SIG-M5 treated with dmso at 0.1 percent for 504 hours (cell line): ENCODE measurements around the gene HTRA1.

Experiments
- DNase-seq: peaks from one replicate; lab custom pipeline; 2025; ENCODE audit not compliant: unreplicated experiment; lab: John Stamatoyannopoulos, UW

The HTRA1 gene

DNA sequence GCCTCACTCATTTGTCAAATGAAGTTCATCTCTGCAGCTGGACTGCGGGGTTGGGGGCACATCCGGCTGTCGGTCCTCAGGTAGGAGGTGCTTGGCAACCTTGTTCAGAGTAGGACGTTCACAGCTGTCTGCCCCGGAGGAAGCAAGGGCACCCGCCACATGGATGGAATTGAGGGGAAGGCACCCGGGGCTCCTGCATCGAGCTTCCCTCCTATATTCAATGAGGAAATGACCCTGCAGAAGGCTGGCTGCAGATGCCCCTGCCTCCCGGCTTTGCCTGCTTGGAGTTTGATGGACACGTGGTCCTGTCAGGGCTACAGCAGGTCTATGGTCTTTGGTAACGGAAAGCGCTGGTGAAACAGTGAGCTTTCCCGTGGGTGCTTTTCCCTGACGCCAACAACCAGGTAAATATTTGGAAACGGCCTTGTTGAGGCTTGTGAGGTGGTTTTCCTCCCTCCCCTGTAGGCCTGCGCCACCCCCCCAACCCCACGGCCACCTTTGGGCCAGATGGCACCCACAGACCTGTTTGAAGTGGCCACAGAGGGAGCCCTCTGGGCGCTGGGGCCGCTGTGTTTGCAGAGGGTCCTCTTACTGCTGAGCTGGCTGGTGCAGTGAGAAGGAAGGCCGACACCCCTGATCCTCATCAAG, 32.9 kb downstream of the HTRA1 start:
- no peak for DNase-seq

DNA sequence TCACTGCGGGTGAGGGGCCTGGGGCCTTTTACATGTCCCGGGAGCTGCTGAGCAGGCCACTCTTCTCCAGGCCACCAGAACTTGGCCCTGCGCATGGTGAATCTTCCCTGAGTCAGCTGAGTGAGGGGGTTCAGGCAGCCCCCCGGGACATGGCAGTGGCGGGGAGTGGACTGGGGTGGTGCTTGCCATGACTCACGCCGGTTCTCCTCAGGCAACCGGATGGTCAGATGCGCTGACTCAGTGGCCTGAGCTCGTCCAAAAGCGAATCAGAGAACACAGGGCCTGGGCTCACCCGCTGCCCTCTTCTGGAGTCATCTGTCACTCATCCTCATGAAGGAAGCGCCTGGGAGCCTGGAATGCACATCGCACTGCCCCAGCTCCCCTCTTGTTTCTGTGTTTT, 33.5 kb downstream of the HTRA1 start:
- DNase-seq: no peak

DNA sequence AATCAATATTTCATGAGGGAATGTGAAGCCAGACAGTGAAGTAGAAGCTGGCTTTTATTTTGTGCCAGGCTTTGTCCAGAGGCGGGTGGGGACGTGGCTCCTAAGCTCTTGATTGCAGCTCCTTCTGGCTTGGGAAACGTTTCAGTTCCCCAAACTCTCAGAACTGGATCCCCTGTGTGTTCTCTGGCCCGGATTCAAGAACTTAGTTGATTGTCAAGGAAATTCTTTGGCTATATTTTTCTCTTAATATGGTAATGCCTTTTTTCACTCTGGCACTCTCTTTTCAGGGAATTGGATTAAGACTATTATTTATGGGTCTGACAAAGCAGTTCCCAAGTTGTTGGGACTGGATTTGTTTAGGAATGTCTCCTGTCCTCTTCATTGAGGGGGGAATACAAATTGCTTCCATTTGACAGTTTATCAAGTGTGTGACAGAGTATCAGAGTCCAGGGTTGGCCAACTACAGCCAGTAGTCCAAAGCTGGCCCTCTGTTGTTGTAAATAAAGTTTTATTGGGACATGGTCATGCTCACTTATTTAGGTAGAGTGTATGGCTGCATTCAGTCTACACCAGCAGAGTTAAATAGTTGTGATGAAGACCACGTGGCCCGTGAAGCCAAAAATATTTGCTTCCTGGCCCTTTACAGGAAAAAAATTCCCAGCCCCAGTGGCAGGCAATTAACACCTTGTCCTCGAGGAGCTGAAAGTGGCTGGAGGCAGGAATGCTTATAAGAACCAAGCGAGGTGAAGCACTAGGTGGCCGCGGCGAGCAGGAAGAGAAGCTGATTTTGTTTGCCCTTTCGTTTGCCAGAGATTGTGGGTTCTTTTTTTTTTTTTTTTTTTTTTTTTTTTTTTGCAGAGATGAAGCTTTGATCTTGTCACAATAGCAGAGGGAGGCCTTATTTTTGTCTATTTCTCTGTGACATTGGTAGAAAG, 34.3 kb downstream of the HTRA1 start:
- no peak for DNase-seq

DNA sequence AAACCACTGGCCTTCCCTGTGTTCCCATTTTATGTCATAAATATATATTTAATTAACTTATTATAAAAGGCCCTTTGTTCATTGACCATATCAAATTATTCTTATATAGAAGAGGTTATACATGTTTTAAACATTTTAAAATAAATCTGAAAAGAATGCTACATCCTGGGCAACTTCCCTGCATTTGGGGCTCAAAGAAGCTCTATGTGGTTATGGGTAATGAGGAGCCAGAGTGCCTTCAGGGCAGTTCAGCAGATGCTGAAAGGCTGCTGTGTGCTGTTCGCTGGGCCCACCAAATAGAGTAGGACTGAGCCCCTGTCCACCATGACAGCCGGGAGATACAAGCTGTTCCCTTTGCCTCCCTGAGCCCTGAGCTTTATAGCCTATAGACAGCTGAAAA, 35.9 kb downstream of the HTRA1 start:
- no peak for DNase-seq

DNA sequence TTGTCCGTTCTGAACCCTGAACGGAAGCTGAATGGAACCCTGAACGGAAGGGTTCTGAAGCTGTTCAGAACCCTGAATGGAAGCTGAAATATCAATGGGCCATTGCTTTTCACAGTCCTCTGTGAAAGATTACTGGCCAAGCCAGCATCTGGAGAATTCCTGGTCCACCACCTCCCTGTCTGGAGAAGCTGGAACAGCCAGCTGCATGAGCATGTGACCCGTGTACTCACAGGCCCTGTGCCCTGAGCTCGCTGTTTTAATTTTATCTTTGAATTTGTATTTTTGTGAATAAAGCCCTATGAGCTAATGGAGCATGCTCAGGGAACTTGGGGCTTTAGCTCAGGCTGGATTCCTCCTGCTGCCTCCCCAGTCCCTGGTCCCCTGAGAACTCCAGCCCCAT, 37.2 kb downstream of the HTRA1 start:
- DNase-seq: no peak

DNA sequence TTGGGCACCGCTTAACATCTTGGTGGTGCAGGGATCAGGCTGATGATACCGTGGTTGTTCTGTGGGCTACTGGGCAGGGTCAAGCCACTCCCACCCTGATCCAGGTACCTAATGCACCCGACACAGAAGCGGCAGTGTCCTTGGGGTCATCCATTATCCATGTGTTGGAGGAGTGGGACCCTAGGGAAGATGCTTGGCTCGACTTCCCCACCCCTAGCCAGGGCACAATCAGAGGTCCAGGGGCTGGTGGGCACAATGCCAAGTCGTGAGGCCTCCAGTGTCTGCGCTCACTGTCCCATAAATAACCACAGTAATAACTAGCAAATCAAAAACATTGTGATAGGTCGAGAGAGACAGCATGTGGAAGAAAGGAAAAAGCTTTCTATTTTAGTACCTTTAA, 37.7 kb downstream of the HTRA1 start:
- no peak for DNase-seq

DNA sequence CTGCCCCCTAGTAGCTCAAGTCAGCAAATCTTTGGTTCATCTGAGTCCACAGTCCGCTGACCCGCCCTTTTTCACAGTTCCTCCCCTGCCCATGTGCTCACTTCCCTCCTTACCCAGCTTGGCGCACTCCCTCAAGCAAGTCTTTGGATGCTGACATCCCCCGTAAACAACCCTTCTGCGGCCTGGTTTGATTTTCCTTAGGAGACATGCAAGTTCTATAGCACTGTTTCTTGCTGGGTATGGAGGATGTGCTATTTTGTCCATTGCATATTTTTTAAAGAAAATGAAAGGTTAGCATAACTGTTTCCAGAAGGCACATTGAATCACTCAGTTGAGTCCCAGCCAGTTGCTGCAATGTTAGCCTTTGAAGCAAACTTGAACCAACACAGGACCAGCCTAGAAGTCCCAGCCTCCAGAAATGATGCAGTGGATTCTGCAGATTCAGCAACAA, 38.2 kb downstream of the HTRA1 start:
- DNase-seq: no peak

DNA sequence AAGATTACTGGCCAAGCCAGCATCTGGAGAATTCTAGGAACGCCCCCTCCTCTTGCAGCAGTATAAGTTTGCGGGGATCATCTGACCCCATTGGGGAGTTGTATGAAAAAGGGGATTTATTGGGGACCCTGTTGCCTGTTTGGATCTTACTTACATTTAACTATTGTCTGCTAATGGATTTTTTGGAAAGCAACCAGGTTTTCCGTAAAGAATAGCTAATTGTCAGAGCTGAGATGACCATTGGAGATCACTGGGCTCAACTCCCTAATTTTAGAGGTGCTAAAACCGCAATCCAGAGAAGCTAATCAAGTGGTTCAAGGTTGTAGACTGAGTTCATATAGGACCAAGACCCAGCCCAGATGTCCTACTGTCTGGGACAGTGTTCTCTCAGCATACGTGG, 38.8 kb downstream of the HTRA1 start:
- no peak for DNase-seq

DNA sequence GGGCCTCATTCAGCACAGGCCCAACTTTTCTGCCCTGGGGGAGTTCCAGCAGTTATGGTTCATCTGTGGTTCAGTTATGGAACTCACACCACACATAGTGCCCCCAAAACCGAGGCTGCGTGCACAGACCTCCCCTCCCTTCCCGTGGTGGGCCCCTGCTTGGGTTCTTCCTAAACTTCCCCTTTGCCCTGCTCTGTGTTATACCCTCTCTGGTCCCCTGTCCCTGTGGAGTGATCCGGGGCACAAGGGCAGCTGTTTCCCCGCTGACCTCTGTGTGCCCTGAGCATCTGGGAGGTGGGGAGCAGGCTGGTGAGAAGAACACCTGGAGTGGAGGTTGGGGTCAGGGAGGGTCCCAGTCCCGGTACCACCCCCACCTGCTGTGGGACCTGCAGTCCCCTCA, 39.4 kb downstream of the HTRA1 start:
- no peak for DNase-seq

DNA sequence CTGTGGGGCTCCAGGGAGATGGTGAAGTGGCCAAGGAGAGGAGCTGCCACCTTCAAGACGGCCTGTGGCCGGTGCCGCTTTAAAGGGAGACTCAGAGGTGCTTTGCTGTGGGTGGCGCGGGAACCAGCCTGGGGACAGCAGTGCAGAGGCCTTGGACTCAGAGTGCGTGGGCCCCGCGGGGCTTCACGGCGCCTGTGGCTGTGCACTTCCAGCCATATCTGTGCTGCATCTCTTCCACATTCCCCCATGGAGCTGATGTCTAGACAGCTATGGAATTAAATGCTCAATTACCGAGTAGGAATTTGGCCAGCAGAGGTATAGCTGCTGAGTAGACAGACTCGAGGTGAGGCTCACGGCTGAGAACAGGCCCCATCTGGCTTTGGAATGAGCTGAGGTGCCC, 41.7 kb downstream of the HTRA1 start:
- DNase-seq: no peak

DNA sequence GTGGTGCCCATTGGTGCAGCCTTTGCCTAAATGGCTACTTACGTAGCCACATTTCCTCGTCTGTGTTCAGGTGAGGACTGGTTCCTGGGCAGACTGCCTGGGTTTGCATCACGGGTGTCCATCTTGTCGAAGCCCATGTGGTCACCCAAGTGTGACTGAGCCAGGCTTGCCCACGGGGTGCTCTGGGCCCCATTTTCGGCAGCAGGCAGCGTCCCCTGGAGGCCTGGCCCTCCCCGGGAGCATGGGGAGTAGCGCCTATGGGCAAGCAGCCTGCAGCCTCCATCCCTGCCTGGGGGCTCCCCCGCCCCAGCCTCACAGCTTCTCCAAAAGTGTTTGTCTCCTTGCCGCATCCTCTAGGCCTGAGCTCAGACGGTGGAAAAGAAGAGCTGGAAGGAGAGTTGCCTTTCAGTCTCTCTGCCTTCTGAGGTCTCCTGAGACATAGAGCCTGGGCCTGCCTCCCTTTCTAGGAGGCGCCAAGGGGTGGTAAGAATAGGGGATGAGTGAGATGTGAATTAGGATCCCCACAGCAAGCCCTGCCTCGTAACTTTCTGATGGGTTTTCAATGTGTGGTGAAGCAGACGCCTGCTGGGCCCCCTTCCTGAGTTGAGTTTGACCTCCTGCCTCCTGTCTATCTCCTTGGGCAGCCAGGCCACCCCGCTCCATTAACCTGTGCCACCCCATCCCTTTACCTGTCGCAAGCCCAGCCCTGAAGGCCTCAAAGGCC, 42.7 kb downstream of the HTRA1 start:
- no peak for DNase-seq

DNA sequence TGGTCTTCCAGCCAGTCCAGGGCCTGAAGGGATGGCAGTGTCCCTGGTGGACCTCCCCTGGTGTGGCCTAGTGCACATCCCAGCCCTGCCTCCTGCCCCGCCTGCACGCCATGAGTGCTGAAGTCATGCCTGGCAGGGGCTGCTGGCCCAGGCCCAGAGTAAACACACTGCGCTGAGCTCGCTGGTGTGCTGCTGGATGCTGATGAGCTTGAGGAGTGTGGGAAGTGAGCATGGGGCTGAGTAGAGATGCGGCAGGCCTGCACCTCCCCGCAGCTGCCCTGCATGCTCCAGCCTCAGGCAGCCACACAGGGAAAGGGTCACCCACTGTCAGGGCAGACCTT, 43.2 kb downstream of the HTRA1 start:
- no peak for DNase-seq

DNA sequence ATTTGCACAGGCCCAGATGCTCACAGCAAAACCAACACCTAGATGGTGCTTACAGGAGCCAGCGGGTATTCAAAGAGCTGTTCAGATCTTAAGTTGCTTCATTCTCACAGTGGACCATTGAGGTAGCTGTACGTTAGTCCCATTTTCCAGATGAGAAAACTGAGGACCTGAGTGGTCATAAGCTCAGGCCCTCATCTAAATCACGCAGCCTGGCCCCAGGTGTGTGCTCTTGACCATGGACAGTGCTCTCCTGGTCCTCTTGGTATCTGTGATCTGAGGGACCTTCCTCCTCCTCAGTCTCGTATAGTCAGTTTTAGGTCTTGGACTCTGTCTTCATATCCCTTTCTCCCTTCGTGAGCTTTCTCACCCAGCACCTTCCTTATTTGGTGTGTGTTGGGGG, 43.7 kb downstream of the HTRA1 start:
- DNase-seq: no peak

DNA sequence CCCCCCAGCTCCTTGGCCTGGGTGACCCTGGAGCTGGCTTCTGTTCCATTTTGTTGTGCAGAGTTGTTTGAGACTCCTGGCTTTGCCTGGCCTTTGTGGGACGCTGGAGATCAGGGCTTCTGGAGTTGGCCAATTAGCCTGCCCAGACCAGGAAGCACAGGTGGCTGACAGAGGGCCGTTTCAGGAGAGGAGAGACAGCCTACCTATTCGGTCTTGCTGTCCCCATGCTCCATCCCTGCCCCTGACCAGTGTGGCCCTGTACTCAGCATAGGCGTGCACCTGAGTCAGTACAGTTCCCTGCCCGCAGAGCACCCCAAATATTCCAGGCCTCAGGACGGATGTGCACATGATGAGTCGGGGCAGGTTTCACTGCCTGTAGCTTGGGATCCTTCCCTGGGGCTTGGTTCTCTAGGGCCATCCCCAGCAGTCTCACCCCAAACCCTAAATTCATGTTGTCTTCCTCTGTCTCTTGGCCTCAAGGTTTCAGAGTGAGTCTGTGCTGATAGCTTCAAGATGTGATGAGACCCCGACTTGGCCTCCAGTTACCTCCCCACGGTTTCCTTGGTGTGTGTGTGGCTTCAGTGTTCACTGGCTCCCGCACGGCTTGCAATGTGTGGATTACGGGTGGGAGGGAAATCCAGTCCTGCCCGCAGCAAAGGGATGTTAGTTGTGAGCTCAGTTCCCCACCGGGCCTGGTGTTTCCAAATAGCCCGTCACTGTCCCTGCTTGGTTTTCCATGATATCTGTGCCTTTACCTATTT, 44.7 kb downstream of the HTRA1 start:
- DNase-seq: no peak

DNA sequence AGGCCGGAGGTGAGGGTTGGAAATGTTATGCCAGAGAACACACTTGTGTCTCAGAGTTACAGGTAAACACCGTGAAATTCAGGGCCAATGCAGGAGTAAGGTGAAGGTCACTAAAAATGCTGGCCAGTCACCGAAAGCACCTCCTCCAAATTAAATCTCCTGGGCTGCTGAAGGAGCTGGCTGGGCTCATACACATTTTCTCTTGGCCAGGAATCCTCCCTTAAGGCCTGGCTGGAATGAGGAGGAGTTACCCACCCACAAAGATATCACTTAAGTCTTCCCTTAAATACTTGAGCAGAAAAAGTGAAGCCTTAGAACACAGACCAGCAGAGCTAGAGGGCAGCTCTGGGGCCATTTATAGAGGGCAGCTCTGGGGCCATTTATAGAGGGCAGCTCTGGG, 46.3 kb downstream of the HTRA1 start:
- no peak for DNase-seq

DNA sequence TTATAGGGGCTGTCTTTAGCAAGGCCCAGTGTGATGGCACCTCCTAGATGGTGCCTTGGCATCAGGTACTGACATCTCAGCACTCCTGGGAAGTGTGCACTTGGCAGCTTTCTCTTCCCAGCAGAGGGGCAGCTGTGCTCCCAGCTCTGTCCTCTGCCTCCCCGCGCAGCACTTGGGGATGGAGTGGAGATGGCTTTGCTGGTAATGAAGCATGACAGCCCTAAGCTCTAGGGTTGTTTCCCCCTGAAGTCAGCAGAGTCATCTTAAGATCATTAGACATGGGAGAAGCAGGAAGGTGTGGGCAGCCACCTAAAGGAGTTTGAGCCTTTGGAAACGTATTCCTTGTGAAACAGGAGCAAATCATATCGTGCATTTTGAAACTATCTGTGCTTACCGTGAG, 46.7 kb downstream of the HTRA1 start:
- no peak for DNase-seq

DNA sequence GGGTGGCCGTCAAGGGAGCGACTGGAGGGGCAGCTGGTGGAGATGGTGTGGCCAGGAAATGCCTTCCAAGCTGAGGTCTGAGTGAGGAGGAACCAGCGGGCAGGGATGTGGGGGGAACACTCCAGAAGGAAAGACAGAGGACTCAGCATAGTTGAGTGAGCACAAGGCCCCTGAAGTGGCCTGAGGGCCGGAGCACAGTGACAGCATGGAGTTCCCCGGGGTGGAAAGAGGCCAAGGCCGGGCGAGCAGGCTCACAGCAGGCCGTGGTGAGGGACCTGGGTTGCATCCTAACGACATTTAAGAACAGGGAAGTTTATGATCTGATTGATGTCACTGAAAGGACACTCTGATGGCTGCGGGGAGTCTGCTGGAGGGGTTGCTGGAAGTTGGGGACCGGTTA, 48.0 kb downstream of the HTRA1 start:
- no peak for DNase-seq

DNA sequence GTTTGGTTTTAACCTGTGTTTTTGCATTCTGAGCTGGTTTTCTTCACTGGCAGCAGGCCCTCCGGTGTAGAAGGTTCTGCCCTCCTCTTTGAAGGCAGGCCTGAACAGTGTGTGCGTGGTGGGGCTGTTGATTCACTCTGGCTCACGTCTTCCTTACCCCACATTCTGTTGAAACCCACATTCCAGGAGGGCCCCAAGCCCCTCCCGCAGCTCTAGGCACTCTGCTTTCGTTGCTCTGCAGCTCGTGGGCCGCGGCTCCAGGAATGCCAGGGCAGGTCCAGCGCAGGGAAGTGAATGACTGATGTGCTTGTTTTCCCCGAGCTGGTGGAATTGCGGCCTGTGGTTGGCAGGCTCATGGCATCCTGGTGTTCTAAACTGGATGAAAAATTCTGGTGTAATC, 49.0 kb downstream of the HTRA1 start:
- DNase-seq: no peak

DNA sequence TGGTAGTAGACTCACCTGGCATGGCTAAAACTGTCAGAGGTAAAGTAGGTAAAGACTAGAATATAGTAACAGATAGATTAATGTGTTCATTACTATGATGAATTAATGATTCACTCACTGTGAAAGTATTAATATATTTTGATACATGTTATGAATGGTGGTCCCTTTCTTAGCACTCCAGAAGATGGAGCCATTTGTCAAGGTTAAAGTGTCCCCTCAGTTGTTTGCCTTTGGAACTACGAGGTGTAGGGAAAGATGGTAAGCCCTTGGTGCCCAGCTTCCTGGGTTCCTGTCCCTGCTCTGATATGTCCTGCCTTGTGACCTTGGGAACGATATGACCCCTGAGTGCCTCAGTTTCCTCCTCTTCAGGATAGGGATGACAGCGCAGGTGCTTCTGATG, 49.4 kb downstream of the HTRA1 start:
- no peak for DNase-seq

DNA sequence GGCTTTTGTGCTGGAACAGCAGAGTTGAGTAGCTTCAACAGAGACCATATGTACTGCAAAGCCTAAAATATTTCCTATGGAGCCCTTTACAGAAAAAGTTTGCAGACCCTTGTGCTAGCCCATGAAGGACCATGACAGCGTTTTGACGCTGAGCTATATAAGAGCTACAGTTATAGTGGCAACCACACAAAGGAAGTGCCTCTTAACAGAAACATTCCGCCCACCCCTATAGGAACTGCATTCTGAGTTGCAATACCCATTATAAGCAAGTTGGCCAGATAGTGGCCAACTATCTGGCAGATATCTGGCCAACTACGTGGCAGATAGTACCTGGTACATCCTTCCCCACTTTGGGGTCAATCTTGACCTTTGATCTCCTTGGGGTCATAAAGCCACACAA, 51.7 kb downstream of the HTRA1 start:
- no peak for DNase-seq
